Measurements from ENCODE around the gene GPR21. TPM values are rescaled to one million over a fixed set of nuclear protein-coding genes. Genes with fewer than 3 reads are reported as not detected.

The GPR21 gene
- total and polyA plus RNA-seq, 2 of the 13 experiments (the other 11 are each of a cell fraction or from before 2014, with no cell fraction given) = 0.29 to 0.32 TPM

DNA sequence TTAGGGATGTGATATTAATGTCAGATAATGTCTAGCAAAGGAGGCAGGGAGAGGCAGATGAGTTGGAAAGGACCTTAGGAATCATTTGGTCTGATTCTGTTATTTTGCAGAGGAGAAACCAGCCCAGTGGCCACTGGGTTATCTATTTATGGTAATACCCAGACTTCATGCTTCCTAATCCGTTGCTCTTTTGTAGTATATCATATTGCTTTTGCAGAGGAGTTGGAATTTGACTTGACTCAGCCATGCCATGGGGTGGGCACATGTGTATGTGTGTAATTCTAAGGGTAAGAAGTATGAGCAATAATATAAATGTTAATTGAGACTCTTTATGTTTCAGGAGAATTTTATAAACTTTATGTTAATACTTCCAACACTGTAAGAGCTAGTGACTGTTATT, 7.3 kb downstream of the GPR21 start (continued):
- TF ChIP-seq, protein P1, sequence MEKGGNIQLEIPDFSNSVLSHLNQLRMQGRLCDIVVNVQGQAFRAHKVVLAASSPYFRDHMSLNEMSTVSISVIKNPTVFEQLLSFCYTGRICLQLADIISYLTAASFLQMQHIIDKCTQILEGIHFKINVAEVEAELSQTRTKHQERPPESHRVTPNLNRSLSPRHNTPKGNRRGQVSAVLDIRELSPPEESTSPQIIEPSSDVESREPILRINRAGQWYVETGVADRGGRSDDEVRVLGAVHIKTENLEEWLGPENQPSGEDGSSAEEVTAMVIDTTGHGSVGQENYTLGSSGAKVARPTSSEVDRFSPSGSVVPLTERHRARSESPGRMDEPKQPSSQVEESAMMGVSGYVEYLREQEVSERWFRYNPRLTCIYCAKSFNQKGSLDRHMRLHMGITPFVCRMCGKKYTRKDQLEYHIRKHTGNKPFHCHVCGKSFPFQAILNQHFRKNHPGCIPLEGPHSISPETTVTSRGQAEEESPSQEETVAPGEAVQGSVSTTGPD (CRISPR knock-in tag; IDR thresholded peaks at IDR 0.05) = no peak
- TF ChIP-seq ZNF563 (CRISPR knock-in tag; IDR thresholded peaks at IDR 0.05) = no peak
- no peak for TF ChIP-seq DPF2 (CRISPR knock-in tag; IDR thresholded peaks at IDR 0.05; ENCODE audit: borderline replicate concordance, low read depth)

GRCh38 chr9:123041489-123041888, 8.0 kb downstream of the GPR21 start:
- H3K36me3 ChIP-seq (replicated peaks in 1 of 2; ENCODE audit: control insufficient read depth in 1 of 2, insufficient read depth in 2 of 2, low read length in 2 of 2) = peaks cover 5 to 7% of the 10 kb centered on the region in 2 experiments; a peak in 2 of 5 replicates
- H4K20me1 ChIP-seq (ENCODE audit: insufficient read depth, low read length) = no peaks in the 10 kb centered on the region; the same call in 1 of the 2 replicates
- no peaks in the 10 kb centered on the region for H3K9me3 ChIP-seq (ENCODE audit: low read length)
- H3K4me1 ChIP-seq (ENCODE audit: insufficient read depth, low read length) = peaks cover 10% of the 10 kb centered on the region
- H3K27me3 ChIP-seq (ENCODE audit: control insufficient read depth in 1 of 2, insufficient read depth in 2 of 2, low read length in 2 of 2) = no peaks in the 10 kb centered on the region
- intact Hi-C loops (cut with micrococcal nuclease; ENCODE audit: unreplicated experiment) = no loop called here
- BruUV-seq (replicated peaks) = no TSS peak
- ChIA-PET POLR2A (no interaction called here), CTCF (ENCODE audit: low intra/inter-chr PET ratio, low total read pairs) (no interaction called here)
- peaks cover 2% of the 10 kb centered on the region for H3K79me2 ChIP-seq (ENCODE audit: insufficient read depth, low read length)
- FAIRE-seq = no peak
- no peak overlapping the region for H2AFZ ChIP-seq (ENCODE audit: low read length)
- H3K4me3 ChIP-seq (replicated peaks in 1 of 3; ENCODE audit: insufficient read depth in 1 of 3, low read depth in 2 of 3, low read length in 3 of 3) = no peak overlapping the region
- no peak overlapping the region for H3K27ac ChIP-seq (ENCODE audit: extremely low read length, insufficient read depth, low read length)
- H3K9ac ChIP-seq (ENCODE audit: insufficient read depth, low read depth, low read length) = no peak overlapping the region
- in situ Hi-C loops (cut with HindIII; ENCODE audit: extremely low pct_ligation_motif_present, low pct_unique_long_range_greater_than_20kb) = no loop called here
- DNase-seq (ENCODE audit: low spot score) = no peak
- ATAC-seq = no peak
- 98% methylated on average over 2 of the region's 2 CpGs for WGBS (ENCODE audit: low lambda C conversion rate)
- no peak overlapping the region for H3K4me2 ChIP-seq (ENCODE audit: low read depth, low read length)
- TF ChIP-seq, protein P2, sequence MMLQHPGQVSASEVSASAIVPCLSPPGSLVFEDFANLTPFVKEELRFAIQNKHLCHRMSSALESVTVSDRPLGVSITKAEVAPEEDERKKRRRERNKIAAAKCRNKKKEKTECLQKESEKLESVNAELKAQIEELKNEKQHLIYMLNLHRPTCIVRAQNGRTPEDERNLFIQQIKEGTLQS (CRISPR knock-in tag; IDR thresholded peaks at IDR 0.05) = no peak
- TF ChIP-seq RFX3 (CRISPR knock-in tag; IDR thresholded peaks at IDR 0.05) = no peak
- TF ChIP-seq CBFB (CRISPR knock-in tag; IDR thresholded peaks at IDR 0.05) = no peak
- TF ChIP-seq MAFF (IDR thresholded peaks at IDR 0.05; ENCODE audit: low read depth, low read length) = peak; percentile 51
- TF ChIP-seq STAT6 (CRISPR knock-in tag; IDR thresholded peaks at IDR 0.05; ENCODE audit: borderline replicate concordance) = no peak
- TF ChIP-seq KLF12 (CRISPR knock-in tag; IDR thresholded peaks at IDR 0.05; ENCODE audit: borderline replicate concordance) = no peak
- no peak for TF ChIP-seq ZNF720 (CRISPR knock-in tag; IDR thresholded peaks at IDR 0.05)
- no peak for TF ChIP-seq SATB2 (CRISPR knock-in tag; IDR thresholded peaks at IDR 0.05)
- peak; percentile 18 to 60; a peak in 3 of 4 replicates for TF ChIP-seq MAFK (conservative IDR thresholded peaks at IDR 0.05 in 1 of 2, IDR thresholded peaks at IDR 0.05 in 1 of 2; ENCODE audit: low read length in 2 of 2)
- no peak for TF ChIP-seq DMAP1 (CRISPR knock-in tag; IDR thresholded peaks at IDR 0.05)
- TF ChIP-seq PITX1 (CRISPR knock-in tag; IDR thresholded peaks at IDR 0.05) = no peak
- TF ChIP-seq ZNF350 (CRISPR knock-in tag; IDR thresholded peaks at IDR 0.05; ENCODE audit: borderline replicate concordance, low read depth) = no peak
- no peak for TF ChIP-seq ZNF629 (CRISPR knock-in tag; conservative IDR thresholded peaks at IDR 0.05)
- TF ChIP-seq MNT (IDR thresholded peaks at IDR 0.05) = no peak
- no peak for TF ChIP-seq ZNF780A (CRISPR knock-in tag; IDR thresholded peaks at IDR 0.05)
